ENCODE results near the gene NOP53. TPM values are rescaled to one million over a fixed set of nuclear protein-coding genes. Genes with fewer than 3 reads are reported as not detected.

NOP53 gene
- total and polyA plus RNA-seq, 2 donors (not counting 3 experiments of a cell fraction or from before 2014, with no cell fraction given) = 119 to 150 TPM

DNA sequence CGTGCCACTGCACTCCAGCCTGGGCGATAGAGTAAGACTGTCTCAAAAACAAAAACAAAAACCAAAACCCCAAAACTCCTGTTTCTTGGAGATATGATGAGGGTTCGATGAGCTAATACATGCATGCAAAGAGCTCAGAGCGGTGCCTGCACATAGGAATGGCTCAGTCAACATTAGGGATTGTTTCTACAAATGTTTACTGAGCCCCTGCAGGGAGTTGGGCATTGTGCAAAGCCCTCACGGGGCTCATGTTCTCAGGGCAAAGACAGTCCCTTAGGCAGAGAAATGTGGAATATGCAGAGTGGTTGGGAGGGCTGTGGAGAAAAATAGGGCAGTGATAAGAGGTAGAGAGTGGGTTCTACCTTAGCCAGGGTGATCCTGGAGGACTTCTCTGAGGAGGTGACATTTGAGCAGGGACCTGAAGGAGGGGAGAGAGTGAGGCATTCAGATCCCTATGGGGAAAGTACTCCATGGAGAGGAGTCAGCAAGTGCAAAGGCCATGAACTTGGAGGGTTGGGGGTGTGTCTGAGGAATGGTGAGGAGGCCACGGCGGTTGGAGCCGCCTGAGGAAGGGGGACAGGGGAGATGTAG lies 33.6 kb upstream of the NOP53 start:
- H3K9me1 ChIP-seq (replicated peaks; ENCODE audit: control insufficient read depth, extremely low read depth, insufficient read depth, low read length) = no peaks in the 10 kb centered on the region
- no peak for DNase-seq (ENCODE audit: low read depth, low spot score)
- H3K27ac ChIP-seq (ENCODE audit: insufficient read depth, low read depth, low read length) = no peak overlapping the region
- H3K4me1 ChIP-seq (ENCODE audit: control insufficient read depth, extremely low read depth, insufficient read depth, low read length) = peaks cover 6% of the 10 kb centered on the region
- H3K36me3 ChIP-seq (ENCODE audit: control insufficient read depth in 2 of 2, extremely low read depth in 1 of 2, insufficient read depth in 2 of 2, low read length in 2 of 2) = peaks cover 0 to 4% of the 10 kb centered on the region in 2 experiments
- no peak overlapping the region for H3K9ac ChIP-seq (replicated peaks; ENCODE audit: extremely low read depth, insufficient read depth, low read length)
- H3K9me3 ChIP-seq (replicated peaks; ENCODE audit: control insufficient read depth, insufficient read depth, low read length) = no peaks in the 10 kb centered on the region
- H3K4me2 ChIP-seq (ENCODE audit: insufficient read depth, low read length) = no peak overlapping the region
- no TSS peak for BruUV-seq (replicated peaks)
- intact Hi-C loops (cut with micrococcal nuclease) (no loop called here), dilution Hi-C loops (cut with MboI; ENCODE audit: extremely low pct_ligation_motif_present, low sequenced_read_pairs) (no loop called here)
- no peaks in the 10 kb centered on the region for H4K20me1 ChIP-seq (replicated peaks; ENCODE audit: control insufficient read depth, extremely low read depth, insufficient read depth, low read length)
- FAIRE-seq = no peak
- TF ChIP-seq POLR2AphosphoS5 (IDR thresholded peaks at IDR 0.05; ENCODE audit: insufficient read depth, low read depth, low read length) (no peak), MYC (IDR thresholded peaks at IDR 0.05; ENCODE audit: low read depth, low read length) (no peak), FOS (IDR thresholded peaks at IDR 0.05; ENCODE audit: borderline replicate concordance, insufficient read depth, low read length) (no peak), EZH2 (IDR thresholded peaks at IDR 0.05; ENCODE audit: borderline replicate concordance, low read depth, low read length, severe bottlenecking) (no peak), JUN (IDR thresholded peaks at IDR 0.05; ENCODE audit: borderline replicate concordance, insufficient read depth, insufficient read length, low read depth) (no peak), GATA2 (IDR thresholded peaks at IDR 0.05; ENCODE audit: insufficient read depth, insufficient read length, low read depth, low read length) (no peak), POLR2A (IDR thresholded peaks at IDR 0.05; ENCODE audit: low read depth, low read length) (no peak)
- TF ChIP-seq, protein P1, sequence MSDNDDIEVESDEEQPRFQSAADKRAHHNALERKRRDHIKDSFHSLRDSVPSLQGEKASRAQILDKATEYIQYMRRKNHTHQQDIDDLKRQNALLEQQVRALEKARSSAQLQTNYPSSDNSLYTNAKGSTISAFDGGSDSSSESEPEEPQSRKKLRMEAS (IDR thresholded peaks at IDR 0.05; ENCODE audit: insufficient read depth, insufficient read length) = no peak
- TF ChIP-seq, protein P2, sequence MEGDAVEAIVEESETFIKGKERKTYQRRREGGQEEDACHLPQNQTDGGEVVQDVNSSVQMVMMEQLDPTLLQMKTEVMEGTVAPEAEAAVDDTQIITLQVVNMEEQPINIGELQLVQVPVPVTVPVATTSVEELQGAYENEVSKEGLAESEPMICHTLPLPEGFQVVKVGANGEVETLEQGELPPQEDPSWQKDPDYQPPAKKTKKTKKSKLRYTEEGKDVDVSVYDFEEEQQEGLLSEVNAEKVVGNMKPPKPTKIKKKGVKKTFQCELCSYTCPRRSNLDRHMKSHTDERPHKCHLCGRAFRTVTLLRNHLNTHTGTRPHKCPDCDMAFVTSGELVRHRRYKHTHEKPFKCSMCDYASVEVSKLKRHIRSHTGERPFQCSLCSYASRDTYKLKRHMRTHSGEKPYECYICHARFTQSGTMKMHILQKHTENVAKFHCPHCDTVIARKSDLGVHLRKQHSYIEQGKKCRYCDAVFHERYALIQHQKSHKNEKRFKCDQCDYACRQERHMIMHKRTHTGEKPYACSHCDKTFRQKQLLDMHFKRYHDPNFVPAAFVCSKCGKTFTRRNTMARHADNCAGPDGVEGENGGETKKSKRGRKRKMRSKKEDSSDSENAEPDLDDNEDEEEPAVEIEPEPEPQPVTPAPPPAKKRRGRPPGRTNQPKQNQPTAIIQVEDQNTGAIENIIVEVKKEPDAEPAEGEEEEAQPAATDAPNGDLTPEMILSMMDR (IDR thresholded peaks at IDR 0.05; ENCODE audit: extremely low read depth in 1 of 2, insufficient read depth in 1 of 2, low read depth in 1 of 2, low read length in 2 of 2) = no peak
- H3K27me3 ChIP-seq (ENCODE audit: control insufficient read depth in 2 of 2, insufficient read depth in 2 of 2, low read length in 2 of 2) = no peaks in the 10 kb centered on the region
- POLR2A ChIA-PET = no interaction called here
- H2AFZ ChIP-seq (ENCODE audit: low read depth, low read length) = no peak overlapping the region
- peaks cover 33% of the 10 kb centered on the region for H3K79me2 ChIP-seq (ENCODE audit: control insufficient read depth, insufficient read depth, low read length)
- CTCF ChIA-PET = interaction anchor here (0.9 to 9.7 kb wide), 8 partner anchors 7 to 275 kb away, joined by 3 to 454 read pairs (median 35); partner anchors contain the start of gene NOP53
- H3K4me3 ChIP-seq (replicated peaks in 1 of 3; ENCODE audit: insufficient read depth in 1 of 3, low read depth in 1 of 3, low read length in 3 of 3) = no peak overlapping the region

All from endothelial cell of umbilical vein (primary cell).